T47D (cell line): ENCODE results near the gene PCP2.
"Not testable (repeated sequence)": the region's sequence is repeated elsewhere in the genome, so short reads cannot be mapped to it uniquely, and the experiment has no call there.

ENCODE experiments used
- DNase-seq, 2 experiments: peaks; one replicate each; pipeline versions ENCODE4 v3.0.0 to v3.0.0-alpha.2; 2011 to 2012; ENCODE audit warnings: low read depth in 1 of 2, low spot score in 1 of 2
- JUND ChIP-seq: IDR thresholded peaks from 2 replicates; pipeline ENCODE4 v1.6.1; 2012; ENCODE audit warnings: low read depth
- in situ Hi-C: cut with HindIII; loops from 2 replicates; pipeline ENCODE4 v1.10.0; 2016; ENCODE audit warnings: low sequenced_read_pairs, low pct_unique_long_range_greater_than_20kb

The PCP2 gene

GRCh38 chr19:7652061-7652641 is 18.6 kb upstream of the PCP2 start:
- peak; percentile 44 to 93 for DNase-seq
- in situ Hi-C loops, result no loop called here
- no peak for TF ChIP-seq JUND

- DNase-seq, result no peak
- in situ Hi-C loops, result no loop called here
- TF ChIP-seq JUND, result no peak
Observed at GRCh38 chr19:7650148-7650547, 16.6 kb upstream of the PCP2 start.

- DNase-seq, result no peak
- no peak for TF ChIP-seq JUND
- in situ Hi-C loops, result no loop called here
Observed at GRCh38 chr19:7648265-7649014, 14.9 kb upstream of the PCP2 start.

- TF ChIP-seq JUND, result no peak
- in situ Hi-C loops, result no loop called here
- DNase-seq, result no peak
Observed at GRCh38 chr19:7647156-7647555, 13.6 kb upstream of the PCP2 start.

GRCh38 chr19:7646426-7646700 is 12.8 kb upstream of the PCP2 start:
- DNase-seq, result no peak
- in situ Hi-C loops, result no loop called here
- no peak for TF ChIP-seq JUND

- TF ChIP-seq JUND, result no peak
- in situ Hi-C loops, result no loop called here
- DNase-seq, result no peak
Observed at GRCh38 chr19:7645656-7646425, 12.3 kb upstream of the PCP2 start.

GRCh38 chr19:7645163-7645562 is 11.6 kb upstream of the PCP2 start:
- TF ChIP-seq JUND, result no peak
- DNase-seq, result no peak
- in situ Hi-C loops, result no loop called here

- no peak for DNase-seq
- no peak for TF ChIP-seq JUND
- in situ Hi-C loops, result no loop called here
Observed at GRCh38 chr19:7644550-7644877, 11.0 kb upstream of the PCP2 start.

GRCh38 chr19:7643629-7644549 is 10.4 kb upstream of the PCP2 start:
- in situ Hi-C loops, result not testable (repeated sequence)

GRCh38 chr19:7643031-7643415 is 9.5 kb upstream of the PCP2 start:
- no peak for TF ChIP-seq JUND
- no peak for DNase-seq
- in situ Hi-C loops, result no loop called here

More at GRCh38 chr19:7643629-7644549, 10.4 kb upstream of the PCP2 start:
- peak; percentile 24 to 95 for DNase-seq

GRCh38 chr19:7642295-7643030 is 8.9 kb upstream of the PCP2 start:
- TF ChIP-seq JUND, result no peak
- in situ Hi-C loops, result no loop called here
- DNase-seq, result no peak
